ENCODE measurements around the gene SPDYE6. TPM values are rescaled to one million over a fixed set of nuclear protein-coding genes. Genes with fewer than 3 reads are reported as not detected.

The SPDYE6 gene
- total and polyA plus RNA-seq, 2 donors (not counting 1 experiment from before 2014, with no cell fraction given) = not detected

GRCh38 chr7:102398543-102398942 is 42.3 kb upstream of the SPDYE6 start:
- Histone ChIP-seq H3K9me3 (ENCODE audit: control extremely low read depth in 1 of 3, control insufficient read depth in 2 of 3, insufficient read depth in 1 of 3, low read length in 2 of 3) (no peaks in the 10 kb centered on the region), H3K4me2 (replicated peaks; ENCODE audit: low read depth, low read length, poor library complexity, severe bottlenecking) (no peak overlapping the region), H3K4me3 (ENCODE audit: control extremely low read depth in 1 of 5, extremely low read depth in 1 of 5, insufficient read depth in 1 of 5, low read depth in 2 of 5, low read length in 4 of 5) (no peak overlapping the region), H3K27me3 (replicated peaks in 1 of 4; ENCODE audit: control extremely low read depth in 1 of 4, control insufficient read depth in 3 of 4, insufficient read depth in 4 of 4, low read length in 3 of 4) (no peaks in the 10 kb centered on the region), H3K9ac (ENCODE audit: low read length) (no peak overlapping the region), H3K36me3 (replicated peaks in 1 of 2; ENCODE audit: control extremely low read depth in 1 of 2, control insufficient read depth in 1 of 2, extremely low read depth in 1 of 2, insufficient read depth in 2 of 2, low read length in 1 of 2) (peaks cover 4 to 42% of the 10 kb centered on the region in 2 experiments), H4K20me1 (ENCODE audit: control insufficient read depth, insufficient read depth, low read length, poor library complexity, severe bottlenecking) (peaks cover 12% of the 10 kb centered on the region), H3K79me2 (ENCODE audit: control insufficient read depth, insufficient read depth, low read length) (peaks cover 37% of the 10 kb centered on the region), H2AFZ (ENCODE audit: insufficient read depth, low read depth, low read length, poor library complexity, severe bottlenecking) (no peak overlapping the region), H3K4me1 (ENCODE audit: control insufficient read depth in 2 of 2, insufficient read depth in 2 of 2, low read length in 2 of 2) (peaks cover 15 to 21% of the 10 kb centered on the region in 2 donors), H3K27ac (ENCODE audit: low read length in 2 of 2) (no peak overlapping the region)
- DNase-seq (no peak), ATAC-seq (ENCODE audit: low read depth) (no peak)
- TF ChIP-seq EZH2 (IDR thresholded peaks at IDR 0.05; ENCODE audit: borderline replicate concordance, insufficient read depth, low read depth, low read length, poor library complexity, severe bottlenecking) = no peak
- TF ChIP-seq CTCF (IDR thresholded peaks at IDR 0.05) = no peak
- H3K27me3 Mint-ChIP-seq = no peaks in the 10 kb centered on the region
- peaks cover 29% of the 10 kb centered on the region for H3K4me1 Mint-ChIP-seq
- intact Hi-C loops (cut with micrococcal nuclease) = no loop called here
- CTCF ChIA-PET = interaction anchor here (1.0 to 8.9 kb wide), 4 partner anchors 7 to 51 kb away, joined by 4 to 76 read pairs (median 11); no protein-coding TSS in a partner anchor
- 100% methylated on average over 4 of the region's 8 CpGs for WGBS (ENCODE audit: insufficient coverage)
- H3K27ac Mint-ChIP-seq = no peak overlapping the region
- POLR2A ChIA-PET = interaction anchor here (2.5 kb wide), 1 partner anchor 9 kb away, joined by 10 read pairs; no protein-coding TSS in a partner anchor
- H3K4me3 Mint-ChIP-seq = no peak overlapping the region
- no peaks in the 10 kb centered on the region for H3K9me3 Mint-ChIP-seq (ENCODE audit: insufficient read depth)

- ChIA-PET CTCF (interaction anchor here (0.8 to 15.6 kb wide), 7 partner anchors 9 to 119 kb away, joined by 4 to 351 read pairs (median 7); no protein-coding TSS in a partner anchor), POLR2A (interaction anchor here (1.2 to 2.5 kb wide), 6 partner anchors 11 to 116 kb away, joined by 4 to 18 read pairs (median 8); no protein-coding TSS in a partner anchor)
- Mint-ChIP-seq H3K27ac (peak overlapping the region; percentile 92), H3K4me3 (peak overlapping the region; percentile 87), H3K9me3 (ENCODE audit: insufficient read depth) (no peaks in the 10 kb centered on the region), H3K4me1 (peaks cover 29% of the 10 kb centered on the region), H3K27me3 (no peaks in the 10 kb centered on the region)
- intact Hi-C loops (cut with micrococcal nuclease) = loop anchor here (1.0 kb wide), 5 partner anchors 30 to 110 kb away; partner anchors contain the start of genes ORAI2 and SH2B2
- no peak for TF ChIP-seq EZH2 (IDR thresholded peaks at IDR 0.05; ENCODE audit: borderline replicate concordance, insufficient read depth, low read depth, low read length, poor library complexity, severe bottlenecking)
- Histone ChIP-seq H3K79me2 (ENCODE audit: control insufficient read depth, insufficient read depth, low read length) (peaks cover 39% of the 10 kb centered on the region), H4K20me1 (ENCODE audit: control insufficient read depth, insufficient read depth, low read length, poor library complexity, severe bottlenecking) (peaks cover 10% of the 10 kb centered on the region), H2AFZ (ENCODE audit: insufficient read depth, low read depth, low read length, poor library complexity, severe bottlenecking) (peak overlapping the region; percentile 83), H3K27ac (ENCODE audit: low read length in 2 of 2) (peak overlapping the region; percentile 64 to 88), H3K27me3 (replicated peaks in 1 of 4; ENCODE audit: control extremely low read depth in 1 of 4, control insufficient read depth in 3 of 4, insufficient read depth in 4 of 4, low read length in 3 of 4) (no peaks in the 10 kb centered on the region), H3K4me2 (replicated peaks; ENCODE audit: low read depth, low read length, poor library complexity, severe bottlenecking) (peak overlapping the region; percentile 96), H3K9ac (ENCODE audit: low read length) (peak overlapping the region; percentile 90), H3K36me3 (replicated peaks in 1 of 2; ENCODE audit: control extremely low read depth in 1 of 2, control insufficient read depth in 1 of 2, extremely low read depth in 1 of 2, insufficient read depth in 2 of 2, low read length in 1 of 2) (peaks cover 4 to 31% of the 10 kb centered on the region in 2 experiments), H3K4me3 (ENCODE audit: control extremely low read depth in 1 of 5, extremely low read depth in 1 of 5, insufficient read depth in 1 of 5, low read depth in 2 of 5, low read length in 4 of 5) (peak overlapping the region; percentile 67 to 98 (median 95)), H3K4me1 (ENCODE audit: control insufficient read depth in 2 of 2, insufficient read depth in 2 of 2, low read length in 2 of 2) (peaks cover 15 to 21% of the 10 kb centered on the region in 2 donors), H3K9me3 (ENCODE audit: control extremely low read depth in 1 of 3, control insufficient read depth in 2 of 3, insufficient read depth in 1 of 3, low read length in 2 of 3) (no peaks in the 10 kb centered on the region)
- 3% methylated on average over 8 of the region's 12 CpGs for WGBS (ENCODE audit: insufficient coverage)
- DNase-seq (no peak), ATAC-seq (ENCODE audit: low read depth) (no peak)
Measured at GRCh38 chr7:102396710-102397019, 40.4 kb upstream of the SPDYE6 start.

All from B cell (primary cell).